HepG2 (cell line): ENCODE results near the gene CELSR2. TPM values are rescaled to one million over a fixed set of nuclear protein-coding genes. Genes with fewer than 3 reads are reported as not detected.
A peak's percentile ranks its signal among the peaks of the same experiment; 100 is the strongest.

Source experiments
- ATAC-seq: fragments of 200-7000 bp; cut with Tn5 transposase; 3 replicates; pipeline ENCODE4 v1.9.1; 2020; ENCODE audit warnings: mild to moderate bottlenecking, moderate library complexity
- BruUV-seq: library from RNA; stranded (reverse); fragments of 400-500 nt; replicated peaks from 2 replicates; lab custom pipeline; 2021; lab: Mats Ljungman, UMichigan
- CTCF ChIA-PET: fragments of 300-600 bp; formaldehyde crosslinking; extraction: SDS; loops from one replicate; lab custom pipeline; 2021; ENCODE audit warnings: low total read pairs, inconsistent platforms, low intra/inter-chr PET ratio; lab: Yijun Ruan, JAX
- POLR2A ChIA-PET: fragments of 350-600 bp; sonication (Branson Sonifier 250); formaldehyde crosslinking; loops from one replicate; lab custom pipeline; 2020; ENCODE audit warnings: antibody characterized with exemption, inconsistent platforms; lab: Yijun Ruan, JAX
- DNase-seq: peaks from one replicate; pipeline ENCODE4 v3.0.0-alpha.2; 2015; ENCODE audit warnings: low spot score
- FAIRE-seq: peaks from 3 replicates; lab custom pipeline; 2011; peaks lifted over from hg19 to GRCh38; lab: Jason Lieb, UNC
- H2AFZ ChIP-seq: one replicate; pipeline ENCODE4 v1.6.1; 2011; ENCODE audit warnings: low read length, inconsistent platforms
- H3K27ac ChIP-seq: fragments of 300-600 bp; 3 replicates; pipeline ENCODE4 v1.8.0; 2011; ENCODE audit warnings: mixed run types, mild to moderate bottlenecking, mixed read lengths, low read length, inconsistent platforms; ENCODE audit not compliant: insufficient read depth; ENCODE audit errors: extremely low read length
- H3K27me3 ChIP-seq, 2 experiments: fragments of 200-600 bp in 1 of 2; 2 replicates in 1 of 2; 3 replicates in 1 of 2; pipeline versions ENCODE4 v1.6.0 to v1.8.0; 2011; ENCODE audit warnings: low read length in 2 of 2, mild to moderate bottlenecking in 2 of 2, moderate library complexity in 2 of 2, inconsistent platforms in 1 of 2; ENCODE audit not compliant: insufficient read depth in 2 of 2, control insufficient read depth in 1 of 2
- H3K36me3 ChIP-seq, 2 experiments: fragments of 200-600 bp in 1 of 2; replicated peaks in 1 of 2; 2 replicates in 1 of 2; 3 replicates in 1 of 2; pipeline versions ENCODE4 v1.5.1 to v1.8.0; 2011; ENCODE audit warnings: low read length in 2 of 2, inconsistent platforms in 1 of 2; ENCODE audit not compliant: insufficient read depth in 2 of 2, control insufficient read depth in 1 of 2
- H3K4me1 ChIP-seq: 2 replicates; pipeline ENCODE4 v1.5.1; 2012; ENCODE audit warnings: low read length, inconsistent platforms; ENCODE audit not compliant: insufficient read depth
- H3K4me2 ChIP-seq: 2 replicates; pipeline ENCODE4 v1.6.0; 2011; ENCODE audit warnings: low read depth, low read length, inconsistent platforms
- H3K4me3 ChIP-seq, 3 experiments: fragments of 200-600 bp in 1 of 3; sonication (generic), shearing (Covaris generic) in 1 of 3; replicated peaks in 1 of 3; 2 replicates each; pipeline ENCODE4 v1.5.1; 2011 to 2016; ENCODE audit warnings: low read length in 3 of 3, inconsistent platforms in 2 of 3, low read depth in 2 of 3, mild to moderate bottlenecking in 2 of 3, control low read depth in 1 of 3, mixed read lengths in 1 of 3; ENCODE audit not compliant: insufficient read depth in 1 of 3
- H3K79me2 ChIP-seq: one replicate; pipeline ENCODE4 v1.6.1; 2011; ENCODE audit warnings: low read length, inconsistent platforms; ENCODE audit not compliant: insufficient read depth
- H3K9ac ChIP-seq: 2 replicates; pipeline ENCODE4 v1.6.0; 2011; ENCODE audit warnings: mild to moderate bottlenecking, low read depth, low read length, inconsistent platforms; ENCODE audit not compliant: insufficient read depth
- H3K9me3 ChIP-seq: 2 replicates; pipeline ENCODE4 v1.5.1; 2012; ENCODE audit warnings: mild to moderate bottlenecking, low read length
- H4K20me1 ChIP-seq: 2 replicates; pipeline ENCODE4 v1.6.0; 2011; ENCODE audit warnings: inconsistent platforms, mild to moderate bottlenecking, low read length, moderate library complexity; ENCODE audit not compliant: insufficient read depth
- ARHGAP35 ChIP-seq: sonication (generic); formaldehyde crosslinking; IDR thresholded peaks from 2 replicates; pipeline ENCODE4 v1.9.0; 2022; ENCODE audit warnings: mild to moderate bottlenecking, inconsistent platforms, moderate library complexity, missing genetic modification reagents, borderline replicate concordance
- CCDC6 ChIP-seq: sonication (generic); formaldehyde crosslinking; IDR thresholded peaks from 2 replicates; pipeline ENCODE4 v1.8.1; 2022; ENCODE audit warnings: mild to moderate bottlenecking, missing genetic modification reagents, moderate library complexity
- GLI4 ChIP-seq: sonication (generic); formaldehyde crosslinking; IDR thresholded peaks from 2 replicates; pipeline ENCODE4 v1.5.1; 2020; ENCODE audit warnings: missing genetic modification reagents, mild to moderate bottlenecking, moderate library complexity, borderline replicate concordance
- HNF4A ChIP-seq: sonication (generic); formaldehyde crosslinking; IDR thresholded peaks from 2 replicates; pipeline ENCODE4 v1.4.0; 2020; ENCODE audit warnings: missing genetic modification reagents
- HNRNPUL1 ChIP-seq: fragments of 200-400 bp; formaldehyde crosslinking; IDR thresholded peaks from 2 replicates; pipeline ENCODE4 v1.6.1; 2017; ENCODE audit warnings: low read depth, mild to moderate bottlenecking, low read length, moderate library complexity
- KDM5A ChIP-seq: fragments of 200-600 bp; sonication (generic); IDR thresholded peaks from 2 replicates; pipeline ENCODE4 v1.7.0; 2018; ENCODE audit warnings: antibody characterized with exemption, mild to moderate bottlenecking, low read length, borderline replicate concordance
- MYC ChIP-seq: sonication (generic); formaldehyde crosslinking; IDR thresholded peaks from 2 replicates; pipeline ENCODE4 v1.9.0; 2021; ENCODE audit warnings: missing genetic modification reagents, borderline replicate concordance
- MZF1 ChIP-seq: sonication (generic); formaldehyde crosslinking; IDR thresholded peaks from 2 replicates; pipeline ENCODE4 v1.8.1; 2023; ENCODE audit warnings: mild to moderate bottlenecking, missing genetic modification reagents, borderline replicate concordance
- NCOA2 ChIP-seq: sonication (generic); formaldehyde crosslinking; IDR thresholded peaks from 2 replicates; pipeline ENCODE4 v1.8.0; 2022; ENCODE audit warnings: inconsistent platforms
- RAD51 ChIP-seq: fragments of 450-650 bp; IDR thresholded peaks from 2 replicates; pipeline ENCODE4 v1.6.1; 2016; ENCODE audit warnings: borderline replicate concordance
- ZNF12 ChIP-seq: sonication (generic); formaldehyde crosslinking; IDR thresholded peaks from 2 replicates; pipeline ENCODE4 v1.5.0; 2020; ENCODE audit warnings: missing genetic modification reagents
- ZNF207 ChIP-seq: fragments of 450-650 bp; IDR thresholded peaks from 2 replicates; pipeline ENCODE4 v1.6.1; 2016; ENCODE audit warnings: antibody characterized with exemption, borderline replicate concordance
- ZNF496 ChIP-seq: sonication (generic); formaldehyde crosslinking; IDR thresholded peaks from 2 replicates; pipeline ENCODE4 v1.8.1; 2023; ENCODE audit warnings: mild to moderate bottlenecking, moderate library complexity, missing genetic modification reagents; ENCODE audit not compliant: insufficient replicate concordance
- ZNF547 ChIP-seq: sonication (generic); formaldehyde crosslinking; IDR thresholded peaks from 2 replicates; pipeline ENCODE4 v1.5.1; 2020; ENCODE audit warnings: mild to moderate bottlenecking, missing genetic modification reagents
- WGBS: methylation state at CpG from one replicate; pipeline ENCODE4 v1.1.6; 2017; ENCODE audit warnings: low lambda C conversion rate; 5-methylcytosine and 5-hydroxymethylcytosine counted together
- in situ Hi-C: cut with HindIII; loops from 2 replicates; pipeline ENCODE4 v1.10.0; 2017; ENCODE audit warnings: low pct_unique_long_range_greater_than_20kb; ENCODE audit not compliant: extremely low pct_ligation_motif_present
- intact Hi-C: fragments of 100-400 bp; cut with micrococcal nuclease; formaldehyde crosslinking; loops from one replicate; pipeline ENCODE4 v1.10.0; 2022; ENCODE audit not compliant: unreplicated experiment
- polyA plus RNA-seq, 8 experiments: library from polyadenylated mRNA; depleted of rRNA in 3 of 8; stranded (reverse) in 7 of 8; unstranded in 1 of 8; fragments of >200 nt; fragmentation: Illumina TruSeq in 4 of 8; extraction: Trizol in 4 of 8; gene quantifications; 2 replicates each; pipeline versions ENCODE4 v1.2.1 to v1.2.3, GENCODE V29; 2011 to 2016; ENCODE audit warnings: low read depth in 4 of 8, missing spikeins in 1 of 8, mixed read lengths in 1 of 8; ENCODE audit not compliant: insufficient read depth in 1 of 8
- total RNA-seq, 5 experiments: library from RNA; depleted of rRNA; stranded (reverse); fragments of >200 nt; fragmentation: Illumina TruSeq; extraction: Trizol; gene quantifications; 2 replicates each; pipeline ENCODE4 v1.2.3, GENCODE V29; 2016; ENCODE audit warnings: low read depth in 1 of 5
- TF ChIP-seq, protein P1 (sequence below): sonication (generic); formaldehyde crosslinking; conservative IDR thresholded peaks from 2 replicates; pipeline ENCODE4 v1.8.0; 2022; ENCODE audit warnings: low read depth, missing genetic modification reagents
- TF ChIP-seq, protein P2 (sequence below): sonication (generic); formaldehyde crosslinking; IDR thresholded peaks from 2 replicates; pipeline ENCODE4 v1.5.0; 2020; ENCODE audit warnings: missing genetic modification reagents, mild to moderate bottlenecking, borderline replicate concordance
- TF ChIP-seq, protein P3 (sequence below): IDR thresholded peaks from 2 replicates; pipeline ENCODE4 v1.6.1; 2016; ENCODE audit warnings: mild to moderate bottlenecking
- TF ChIP-seq, protein P4 (sequence below): sonication (generic); formaldehyde crosslinking; IDR thresholded peaks from 2 replicates; pipeline ENCODE4 v1.9.0; 2021; ENCODE audit warnings: missing genetic modification reagents, borderline replicate concordance

CELSR2 gene
- total and polyA plus RNA-seq, 2 of the 13 experiments (the other 11 are each of a cell fraction or from before 2014, with no cell fraction given), result 4.0 to 6.6 TPM

DNA sequence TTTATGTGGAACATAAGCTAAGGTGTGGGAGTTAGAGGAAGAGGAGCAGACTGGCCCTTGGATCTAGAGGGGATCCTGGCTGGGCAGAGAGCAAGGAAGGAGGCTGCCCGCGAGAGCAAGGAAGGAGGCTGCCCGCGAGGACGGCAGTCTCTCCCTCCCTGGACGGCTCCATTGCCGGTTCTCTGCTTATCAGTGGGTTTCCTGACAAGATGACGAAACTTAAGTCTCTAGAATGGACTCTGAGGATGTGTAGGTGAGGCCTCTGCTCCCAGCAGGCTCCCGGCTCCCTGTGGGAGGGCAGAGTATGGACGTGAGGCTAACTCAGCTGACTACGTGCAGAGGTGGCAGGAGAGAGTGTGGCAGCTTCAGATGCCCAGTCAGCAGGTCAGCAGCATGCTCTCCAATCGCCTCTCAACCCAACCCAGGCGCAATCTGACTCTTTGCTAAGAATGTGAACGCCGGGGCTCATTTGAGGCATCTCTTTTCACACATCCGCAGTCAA, 51.4 kb downstream of the CELSR2 start (continued):
- TF ChIP-seq, protein P1, sequence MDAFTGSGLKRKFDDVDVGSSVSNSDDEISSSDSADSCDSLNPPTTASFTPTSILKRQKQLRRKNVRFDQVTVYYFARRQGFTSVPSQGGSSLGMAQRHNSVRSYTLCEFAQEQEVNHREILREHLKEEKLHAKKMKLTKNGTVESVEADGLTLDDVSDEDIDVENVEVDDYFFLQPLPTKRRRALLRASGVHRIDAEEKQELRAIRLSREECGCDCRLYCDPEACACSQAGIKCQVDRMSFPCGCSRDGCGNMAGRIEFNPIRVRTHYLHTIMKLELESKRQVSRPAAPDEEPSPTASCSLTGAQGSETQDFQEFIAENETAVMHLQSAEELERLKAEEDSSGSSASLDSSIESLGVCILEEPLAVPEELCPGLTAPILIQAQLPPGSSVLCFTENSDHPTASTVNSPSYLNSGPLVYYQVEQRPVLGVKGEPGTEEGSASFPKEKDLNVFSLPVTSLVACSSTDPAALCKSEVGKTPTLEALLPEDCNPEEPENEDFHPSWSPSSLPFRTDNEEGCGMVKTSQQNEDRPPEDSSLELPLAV (CRISPR knock-in tag), result no peak
- TF ChIP-seq MZF1 (CRISPR knock-in tag) (no peak), ZNF547 (no peak), KDM5A (no peak), ZNF496 (CRISPR knock-in tag) (no peak), ZNF12 (CRISPR knock-in tag) (no peak), ARHGAP35 (CRISPR knock-in tag) (no peak), HNRNPUL1 (no peak)
- TF ChIP-seq, protein P2, sequence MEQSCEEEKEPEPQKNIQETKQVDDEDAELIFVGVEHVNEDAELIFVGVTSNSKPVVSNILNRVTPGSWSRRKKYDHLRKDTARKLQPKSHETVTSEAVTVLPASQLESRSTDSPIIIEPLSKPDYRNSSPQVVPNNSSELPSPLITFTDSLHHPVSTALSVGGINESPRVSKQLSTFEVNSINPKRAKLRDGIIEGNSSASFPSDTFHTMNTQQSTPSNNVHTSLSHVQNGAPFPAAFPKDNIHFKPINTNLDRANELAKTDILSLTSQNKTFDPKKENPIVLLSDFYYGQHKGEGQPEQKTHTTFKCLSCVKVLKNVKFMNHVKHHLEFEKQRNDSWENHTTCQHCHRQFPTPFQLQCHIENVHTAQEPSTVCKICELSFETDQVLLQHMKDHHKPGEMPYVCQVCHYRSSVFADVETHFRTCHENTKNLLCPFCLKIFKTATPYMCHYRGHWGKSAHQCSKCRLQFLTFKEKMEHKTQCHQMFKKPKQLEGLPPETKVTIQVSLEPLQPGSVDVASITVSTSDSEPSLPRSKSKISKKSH (CRISPR knock-in tag), result no peak

DNA sequence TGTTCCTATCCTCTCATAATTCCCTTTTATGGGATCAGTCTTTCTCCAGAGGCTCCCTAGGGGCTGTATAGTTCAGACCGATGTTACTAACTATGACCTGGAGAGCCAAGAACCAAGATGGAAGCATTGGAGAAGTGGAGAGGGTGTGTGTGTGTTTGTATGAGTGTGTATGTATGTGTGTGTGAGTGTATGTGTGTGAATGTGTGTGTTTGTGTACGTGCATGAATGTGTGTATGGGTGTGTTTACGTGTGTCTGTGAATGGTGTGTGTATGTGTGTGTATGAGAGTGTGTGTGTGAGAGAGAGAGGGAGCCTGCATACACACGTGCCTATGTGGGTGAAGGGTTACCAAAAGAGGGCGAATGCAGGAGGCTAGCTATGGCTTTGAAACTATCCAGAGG, 52.5 kb downstream of the CELSR2 start:
- H3K9me3 ChIP-seq, result no peaks in the 10 kb centered on the region
- 0 out of 2 replicates have a peak, but pooled peaks have one; percentile 43 for TF ChIP-seq ZNF207
- TF ChIP-seq MYC (CRISPR knock-in tag), result no peak
- TF ChIP-seq RAD51, result no peak
- TF ChIP-seq GLI4 (CRISPR knock-in tag), result no peak
- TF ChIP-seq NCOA2 (CRISPR knock-in tag), result no peak
- no peak for TF ChIP-seq HNF4A (CRISPR knock-in tag)
- TF ChIP-seq, protein P3, sequence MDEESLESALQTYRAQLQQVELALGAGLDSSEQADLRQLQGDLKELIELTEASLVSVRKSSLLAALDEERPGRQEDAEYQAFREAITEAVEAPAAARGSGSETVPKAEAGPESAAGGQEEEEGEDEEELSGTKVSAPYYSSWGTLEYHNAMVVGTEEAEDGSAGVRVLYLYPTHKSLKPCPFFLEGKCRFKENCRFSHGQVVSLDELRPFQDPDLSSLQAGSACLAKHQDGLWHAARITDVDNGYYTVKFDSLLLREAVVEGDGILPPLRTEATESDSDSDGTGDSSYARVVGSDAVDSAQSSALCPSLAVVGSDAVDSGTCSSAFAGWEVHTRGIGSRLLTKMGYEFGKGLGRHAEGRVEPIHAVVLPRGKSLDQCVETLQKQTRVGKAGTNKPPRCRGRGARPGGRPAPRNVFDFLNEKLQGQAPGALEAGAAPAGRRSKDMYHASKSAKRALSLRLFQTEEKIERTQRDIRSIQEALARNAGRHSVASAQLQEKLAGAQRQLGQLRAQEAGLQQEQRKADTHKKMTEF (CRISPR knock-in tag), result no peak
- TF ChIP-seq CCDC6 (CRISPR knock-in tag), result no peak
- TF ChIP-seq, protein P4, sequence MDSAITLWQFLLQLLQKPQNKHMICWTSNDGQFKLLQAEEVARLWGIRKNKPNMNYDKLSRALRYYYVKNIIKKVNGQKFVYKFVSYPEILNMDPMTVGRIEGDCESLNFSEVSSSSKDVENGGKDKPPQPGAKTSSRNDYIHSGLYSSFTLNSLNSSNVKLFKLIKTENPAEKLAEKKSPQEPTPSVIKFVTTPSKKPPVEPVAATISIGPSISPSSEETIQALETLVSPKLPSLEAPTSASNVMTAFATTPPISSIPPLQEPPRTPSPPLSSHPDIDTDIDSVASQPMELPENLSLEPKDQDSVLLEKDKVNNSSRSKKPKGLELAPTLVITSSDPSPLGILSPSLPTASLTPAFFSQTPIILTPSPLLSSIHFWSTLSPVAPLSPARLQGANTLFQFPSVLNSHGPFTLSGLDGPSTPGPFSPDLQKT (CRISPR knock-in tag), result no peak
- no peak for ATAC-seq
- ChIA-PET POLR2A (no interaction called here), CTCF (no interaction called here)
- H3K9ac ChIP-seq, result no peak overlapping the region
- no peaks in the 10 kb centered on the region for H3K79me2 ChIP-seq
- H2AFZ ChIP-seq, result no peak overlapping the region
- DNase-seq, result no peak
- BruUV-seq, result no TSS peak
- no peaks in the 10 kb centered on the region for H3K27me3 ChIP-seq
- H3K36me3 ChIP-seq, result no peaks in the 10 kb centered on the region
- in situ Hi-C loops, result no loop called here
- no peaks in the 10 kb centered on the region for H4K20me1 ChIP-seq
- 96% methylated on average over 5 of the region's 5 CpGs for WGBS
- H3K4me1 ChIP-seq, result peaks cover 81% of the 10 kb centered on the region
- peak; percentile 37 for FAIRE-seq
- no peak overlapping the region for H3K27ac ChIP-seq
- H3K4me2 ChIP-seq, result no peak overlapping the region
- intact Hi-C loops, result no loop called here
- H3K4me3 ChIP-seq, result no peak overlapping the region
